ENCODE results near the gene PRAMEF15.
"Not testable (repeated sequence)": the region's sequence is repeated elsewhere in the genome, so short reads cannot be mapped to it uniquely, and the experiment has no call there.

DNA sequence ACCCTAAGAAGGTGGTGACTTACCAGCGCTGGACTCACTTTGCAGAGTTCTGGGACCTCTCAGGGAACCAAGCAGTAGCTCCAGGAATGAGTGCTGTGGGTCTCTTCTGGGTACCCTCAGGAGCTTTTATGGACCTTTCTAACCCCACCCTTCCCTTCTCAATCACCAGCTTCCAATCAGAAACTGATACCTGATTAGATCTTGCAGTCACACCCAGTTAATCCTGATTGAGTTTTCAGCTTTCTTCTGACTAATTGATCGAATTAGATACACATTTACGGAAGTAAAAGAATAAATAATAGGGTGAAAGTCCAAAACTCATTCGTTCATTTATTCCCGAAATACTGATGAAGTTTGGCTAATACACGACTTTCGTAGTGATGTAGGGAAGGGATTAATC, 31.7 kb downstream of the PRAMEF15 start, which contains the start of gene PRAMEF14:
- not testable (repeated sequence) for TF ChIP-seq CTCF (IDR thresholded peaks at IDR 0.05); USF1 (CRISPR knock-in tag; IDR thresholded peaks at IDR 0.05); ZBTB43 (CRISPR knock-in tag; IDR thresholded peaks at IDR 0.05); ATF2 (CRISPR knock-in tag; IDR thresholded peaks at IDR 0.05; ENCODE audit: borderline replicate concordance, low read depth); E2F4 (CRISPR knock-in tag; IDR thresholded peaks at IDR 0.05; ENCODE audit: borderline replicate concordance, low read depth); CDX4 (CRISPR knock-in tag; IDR thresholded peaks at IDR 0.05; ENCODE audit: borderline replicate concordance); SMAD3 (CRISPR knock-in tag; IDR thresholded peaks at IDR 0.05; ENCODE audit: borderline replicate concordance); GRHL2 (CRISPR knock-in tag; IDR thresholded peaks at IDR 0.05; ENCODE audit: insufficient replicate concordance, severe bottlenecking)

All from WTC11 (cell line).